VCaP (cell line): ENCODE measurements around the gene MACROD2.

Source experiments
- H3K27ac ChIP-seq: fragments of 450-650 bp; 2 replicates; pipeline ENCODE4 v1.5.1; 2017
- CTCF ChIP-seq: fragments of 450-650 bp; conservative IDR thresholded peaks from 2 replicates; pipeline ENCODE4 v1.5.1; 2017; ENCODE audit warnings: mild to moderate bottlenecking, moderate library complexity

Gene MACROD2

GRCh38 chr20:14098261-14098660 is 102.9 kb downstream of the MACROD2 start:
- no peak overlapping the region for H3K27ac ChIP-seq
- no peak for TF ChIP-seq CTCF

- H3K27ac ChIP-seq, result no peak overlapping the region
- no peak for TF ChIP-seq CTCF
Observed at GRCh38 chr20:14113416-14113815, 118.1 kb downstream of the MACROD2 start.

GRCh38 chr20:14114065-14114704 is 118.9 kb downstream of the MACROD2 start:
- H3K27ac ChIP-seq, result no peak overlapping the region
- TF ChIP-seq CTCF, result no peak

GRCh38 chr20:14116037-14116436 is 120.7 kb downstream of the MACROD2 start:
- TF ChIP-seq CTCF, result no peak
- H3K27ac ChIP-seq, result no peak overlapping the region

- TF ChIP-seq CTCF, result no peak
Observed at GRCh38 chr20:14117768-14118167, 122.5 kb downstream of the MACROD2 start.

GRCh38 chr20:14126856-14127255 is 131.5 kb downstream of the MACROD2 start:
- H3K27ac ChIP-seq, result no peak overlapping the region
- TF ChIP-seq CTCF, result no peak

More at GRCh38 chr20:14117768-14118167, 122.5 kb downstream of the MACROD2 start:
- H3K27ac ChIP-seq, result no peak overlapping the region

GRCh38 chr20:14127514-14128223 is 132.4 kb downstream of the MACROD2 start:
- TF ChIP-seq CTCF, result no peak

More at GRCh38 chr20:14127514-14128223, 132.4 kb downstream of the MACROD2 start:
- H3K27ac ChIP-seq, result no peak overlapping the region
